GM12878 (cell line): ENCODE results near the gene RAF1.

Experiments
- CTCF ChIP-seq, 3 experiments: IDR thresholded peaks in 2 of 3; conservative IDR thresholded peaks in 1 of 3; 2 replicates each; pipeline ENCODE4 v1.5.1; 2011; ENCODE audit warnings: low read depth in 3 of 3, low read length in 3 of 3, mild to moderate bottlenecking in 3 of 3, control low read depth in 2 of 3, moderate library complexity in 2 of 3, inconsistent platforms in 1 of 3, mixed read lengths in 1 of 3; ENCODE audit not compliant: control insufficient read depth in 2 of 3, insufficient read depth in 1 of 3; ENCODE audit errors: extremely low read depth in 1 of 3
- NFIC ChIP-seq: IDR thresholded peaks from 2 replicates; pipeline ENCODE4 v1.6.1; 2012; ENCODE audit warnings: low read depth, mild to moderate bottlenecking, inconsistent platforms, low read length, moderate library complexity
- POLR2A ChIP-seq: IDR thresholded peaks from 2 replicates; pipeline ENCODE4 v1.6.1; 2011; ENCODE audit warnings: low read depth, mild to moderate bottlenecking, low read length
- ZNF274 ChIP-seq: IDR thresholded peaks from one replicate; pipeline ENCODE4 v1.8.0; 2011; ENCODE audit not compliant: insufficient read length, insufficient read depth
- TF ChIP-seq, protein P1 (sequence below): IDR thresholded peaks from 2 replicates; pipeline ENCODE4 v1.6.1; 2012; ENCODE audit warnings: low read depth, low read length, improper control_type of control experiment

DNA sequence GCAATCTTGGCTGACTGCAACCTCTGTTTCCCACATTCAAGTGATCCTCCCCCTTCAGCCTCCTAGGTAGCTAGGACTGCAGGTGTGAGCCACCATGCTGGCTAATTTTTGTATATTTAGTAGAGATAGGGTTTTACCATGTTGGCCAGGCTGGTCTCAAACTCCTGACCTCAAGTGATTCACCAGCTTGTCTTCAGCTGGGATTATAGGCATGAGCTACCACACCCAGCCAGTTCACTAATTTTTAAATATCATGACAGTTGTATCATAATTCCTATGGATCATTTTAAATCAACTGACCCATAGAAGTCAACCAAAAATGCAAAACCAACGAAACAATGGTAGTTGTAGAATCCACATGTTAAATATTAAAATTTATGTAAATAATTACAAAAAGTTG lies 35.1 kb downstream of the RAF1 start:
- no peak for TF ChIP-seq ZNF274
- no peak for TF ChIP-seq CTCF (IDR thresholded peaks at IDR 0.05 in 2 of 3, conservative IDR thresholded peaks at IDR 0.05 in 1 of 3; ENCODE audit: control insufficient read depth in 2 of 3, extremely low read depth in 1 of 3, insufficient read depth in 1 of 3, low read depth in 3 of 3, low read length in 3 of 3)
- no peak for TF ChIP-seq POLR2A
- no peak for TF ChIP-seq NFIC
- TF ChIP-seq, protein P1, sequence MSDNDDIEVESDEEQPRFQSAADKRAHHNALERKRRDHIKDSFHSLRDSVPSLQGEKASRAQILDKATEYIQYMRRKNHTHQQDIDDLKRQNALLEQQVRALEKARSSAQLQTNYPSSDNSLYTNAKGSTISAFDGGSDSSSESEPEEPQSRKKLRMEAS = no peak
